Hepatocyte (in vitro differentiated cells): ENCODE data around the gene MCF2L.

Source experiments
- EZH2 ChIP-seq: fragments of 200-600 bp; sonication (generic); IDR thresholded peaks from 2 replicates; pipeline ENCODE4 v1.6.1; 2016; ENCODE audit warnings: antibody characterized with exemption, mild to moderate bottlenecking, borderline replicate concordance
- TF ChIP-seq, protein P1 (sequence below): fragments of 200-600 bp; sonication (generic); IDR thresholded peaks from 2 replicates; pipeline ENCODE4 v1.5.1; 2016; ENCODE audit warnings: antibody characterized with exemption, mild to moderate bottlenecking; ENCODE audit not compliant: poor library complexity

GRCh38 chr13:113070855-113071254 is 101.8 kb downstream of the MCF2L start:
- TF ChIP-seq, protein P1, sequence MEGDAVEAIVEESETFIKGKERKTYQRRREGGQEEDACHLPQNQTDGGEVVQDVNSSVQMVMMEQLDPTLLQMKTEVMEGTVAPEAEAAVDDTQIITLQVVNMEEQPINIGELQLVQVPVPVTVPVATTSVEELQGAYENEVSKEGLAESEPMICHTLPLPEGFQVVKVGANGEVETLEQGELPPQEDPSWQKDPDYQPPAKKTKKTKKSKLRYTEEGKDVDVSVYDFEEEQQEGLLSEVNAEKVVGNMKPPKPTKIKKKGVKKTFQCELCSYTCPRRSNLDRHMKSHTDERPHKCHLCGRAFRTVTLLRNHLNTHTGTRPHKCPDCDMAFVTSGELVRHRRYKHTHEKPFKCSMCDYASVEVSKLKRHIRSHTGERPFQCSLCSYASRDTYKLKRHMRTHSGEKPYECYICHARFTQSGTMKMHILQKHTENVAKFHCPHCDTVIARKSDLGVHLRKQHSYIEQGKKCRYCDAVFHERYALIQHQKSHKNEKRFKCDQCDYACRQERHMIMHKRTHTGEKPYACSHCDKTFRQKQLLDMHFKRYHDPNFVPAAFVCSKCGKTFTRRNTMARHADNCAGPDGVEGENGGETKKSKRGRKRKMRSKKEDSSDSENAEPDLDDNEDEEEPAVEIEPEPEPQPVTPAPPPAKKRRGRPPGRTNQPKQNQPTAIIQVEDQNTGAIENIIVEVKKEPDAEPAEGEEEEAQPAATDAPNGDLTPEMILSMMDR: no peak
- no peak for TF ChIP-seq EZH2
